ENCODE data around the gene TRPV4.
A peak's percentile ranks its signal among the peaks of the same experiment; 100 is the strongest.

The TRPV4 gene

DNA sequence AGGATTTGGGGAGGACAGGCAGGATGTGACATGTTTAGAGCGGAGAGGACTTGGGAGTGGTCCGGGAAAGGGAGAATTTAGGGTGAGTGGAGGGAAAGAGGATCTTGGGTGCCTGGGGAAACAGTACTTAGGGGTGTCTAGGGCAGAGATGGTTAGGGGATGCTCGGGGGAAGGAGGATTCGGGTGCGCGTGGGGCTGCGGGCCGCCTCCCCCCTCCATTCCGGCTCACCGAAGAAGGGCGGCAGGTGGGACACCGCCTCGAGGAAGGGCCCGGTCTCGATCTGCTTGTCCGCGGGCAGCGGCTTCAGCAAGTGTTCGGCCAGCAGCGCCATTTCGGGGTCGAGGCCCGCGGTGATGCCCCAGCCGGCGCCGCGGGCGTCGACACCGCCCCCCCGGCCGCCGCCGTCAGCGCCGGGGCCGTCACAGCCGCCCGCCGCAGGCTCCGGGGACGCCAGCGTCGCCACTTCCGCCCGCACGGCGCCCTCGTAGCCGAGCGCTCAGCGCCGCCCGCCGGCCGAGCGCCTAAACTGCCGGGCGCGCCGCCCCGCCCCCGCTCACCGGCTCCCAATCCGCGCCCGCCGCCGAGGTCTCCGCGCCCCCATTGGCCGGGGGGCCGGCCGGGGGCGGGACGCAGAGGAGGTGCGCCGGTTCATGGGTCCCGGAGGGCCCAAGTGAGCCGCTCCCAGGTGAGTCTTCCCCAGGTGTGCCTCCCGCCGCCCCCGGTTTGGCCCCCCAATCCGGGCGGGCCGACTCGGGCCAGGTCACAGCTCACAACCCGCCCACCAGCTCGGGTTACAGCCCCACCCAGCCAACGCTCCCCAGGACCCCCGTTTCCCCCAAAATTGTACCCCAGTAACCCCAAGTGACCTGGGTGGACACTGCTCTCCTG is 47.1 kb upstream of the TRPV4 start, which contains the start of gene GLTP (continued):
- TF ChIP-seq, protein P1, sequence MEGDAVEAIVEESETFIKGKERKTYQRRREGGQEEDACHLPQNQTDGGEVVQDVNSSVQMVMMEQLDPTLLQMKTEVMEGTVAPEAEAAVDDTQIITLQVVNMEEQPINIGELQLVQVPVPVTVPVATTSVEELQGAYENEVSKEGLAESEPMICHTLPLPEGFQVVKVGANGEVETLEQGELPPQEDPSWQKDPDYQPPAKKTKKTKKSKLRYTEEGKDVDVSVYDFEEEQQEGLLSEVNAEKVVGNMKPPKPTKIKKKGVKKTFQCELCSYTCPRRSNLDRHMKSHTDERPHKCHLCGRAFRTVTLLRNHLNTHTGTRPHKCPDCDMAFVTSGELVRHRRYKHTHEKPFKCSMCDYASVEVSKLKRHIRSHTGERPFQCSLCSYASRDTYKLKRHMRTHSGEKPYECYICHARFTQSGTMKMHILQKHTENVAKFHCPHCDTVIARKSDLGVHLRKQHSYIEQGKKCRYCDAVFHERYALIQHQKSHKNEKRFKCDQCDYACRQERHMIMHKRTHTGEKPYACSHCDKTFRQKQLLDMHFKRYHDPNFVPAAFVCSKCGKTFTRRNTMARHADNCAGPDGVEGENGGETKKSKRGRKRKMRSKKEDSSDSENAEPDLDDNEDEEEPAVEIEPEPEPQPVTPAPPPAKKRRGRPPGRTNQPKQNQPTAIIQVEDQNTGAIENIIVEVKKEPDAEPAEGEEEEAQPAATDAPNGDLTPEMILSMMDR (tag by site-specific recombination; IDR thresholded peaks at IDR 0.05): peak; percentile 62
- no peak for TF ChIP-seq ZNF19 (tag by site-specific recombination; IDR thresholded peaks at IDR 0.05; ENCODE audit: low read depth)
- no peak for TF ChIP-seq ZNF521 (tag by site-specific recombination; IDR thresholded peaks at IDR 0.05)
- TF ChIP-seq, protein P2, sequence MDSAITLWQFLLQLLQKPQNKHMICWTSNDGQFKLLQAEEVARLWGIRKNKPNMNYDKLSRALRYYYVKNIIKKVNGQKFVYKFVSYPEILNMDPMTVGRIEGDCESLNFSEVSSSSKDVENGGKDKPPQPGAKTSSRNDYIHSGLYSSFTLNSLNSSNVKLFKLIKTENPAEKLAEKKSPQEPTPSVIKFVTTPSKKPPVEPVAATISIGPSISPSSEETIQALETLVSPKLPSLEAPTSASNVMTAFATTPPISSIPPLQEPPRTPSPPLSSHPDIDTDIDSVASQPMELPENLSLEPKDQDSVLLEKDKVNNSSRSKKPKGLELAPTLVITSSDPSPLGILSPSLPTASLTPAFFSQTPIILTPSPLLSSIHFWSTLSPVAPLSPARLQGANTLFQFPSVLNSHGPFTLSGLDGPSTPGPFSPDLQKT (IDR thresholded peaks at IDR 0.05; ENCODE audit: borderline replicate concordance, low read depth, low read length): peak; percentile 51; the same call in 1 of the 2 replicates
- TF ChIP-seq, protein P3, sequence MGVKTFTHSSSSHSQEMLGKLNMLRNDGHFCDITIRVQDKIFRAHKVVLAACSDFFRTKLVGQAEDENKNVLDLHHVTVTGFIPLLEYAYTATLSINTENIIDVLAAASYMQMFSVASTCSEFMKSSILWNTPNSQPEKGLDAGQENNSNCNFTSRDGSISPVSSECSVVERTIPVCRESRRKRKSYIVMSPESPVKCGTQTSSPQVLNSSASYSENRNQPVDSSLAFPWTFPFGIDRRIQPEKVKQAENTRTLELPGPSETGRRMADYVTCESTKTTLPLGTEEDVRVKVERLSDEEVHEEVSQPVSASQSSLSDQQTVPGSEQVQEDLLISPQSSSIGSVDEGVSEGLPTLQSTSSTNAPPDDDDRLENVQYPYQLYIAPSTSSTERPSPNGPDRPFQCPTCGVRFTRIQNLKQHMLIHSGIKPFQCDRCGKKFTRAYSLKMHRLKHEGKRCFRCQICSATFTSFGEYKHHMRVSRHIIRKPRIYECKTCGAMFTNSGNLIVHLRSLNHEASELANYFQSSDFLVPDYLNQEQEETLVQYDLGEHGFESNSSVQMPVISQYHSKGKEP (tag by site-specific recombination; IDR thresholded peaks at IDR 0.05): no peak
- no peak for TF ChIP-seq ZNF530 (tag by site-specific recombination; IDR thresholded peaks at IDR 0.05; ENCODE audit: low read depth)
- TF ChIP-seq ZNF423 (tag by site-specific recombination; IDR thresholded peaks at IDR 0.05): no peak
- TF ChIP-seq ZNF202 (tag by site-specific recombination; IDR thresholded peaks at IDR 0.05; ENCODE audit: borderline replicate concordance): no peak
- no peak for TF ChIP-seq ZNF747 (tag by site-specific recombination; IDR thresholded peaks at IDR 0.05)
- no peak for TF ChIP-seq SALL2 (tag by site-specific recombination; IDR thresholded peaks at IDR 0.05; ENCODE audit: borderline replicate concordance)
- no peak for TF ChIP-seq ZNF302 (tag by site-specific recombination; IDR thresholded peaks at IDR 0.05; ENCODE audit: low read depth)
- TF ChIP-seq ZNF350 (tag by site-specific recombination; IDR thresholded peaks at IDR 0.05): no peak
- no peak for TF ChIP-seq ZNF23 (tag by site-specific recombination; IDR thresholded peaks at IDR 0.05; ENCODE audit: borderline replicate concordance)
- TF ChIP-seq YY2 (tag by site-specific recombination; IDR thresholded peaks at IDR 0.05): 0 out of 2 replicates have a peak, but pooled peaks have one; percentile 55
- no peak for TF ChIP-seq ZNF248 (tag by site-specific recombination; IDR thresholded peaks at IDR 0.05)
- TF ChIP-seq ZNF660 (tag by site-specific recombination; IDR thresholded peaks at IDR 0.05): peak; percentile 53; the same call in 1 of the 2 replicates
- no peak for TF ChIP-seq ZNF558 (tag by site-specific recombination; IDR thresholded peaks at IDR 0.05)
- no peak for TF ChIP-seq SCRT2 (tag by site-specific recombination; IDR thresholded peaks at IDR 0.05)
- TF ChIP-seq ZNF555 (tag by site-specific recombination; conservative IDR thresholded peaks at IDR 0.05): no peak
- TF ChIP-seq IKZF3 (tag by site-specific recombination; IDR thresholded peaks at IDR 0.05): no peak
- no peak for TF ChIP-seq ZNF585B (tag by site-specific recombination; IDR thresholded peaks at IDR 0.05)
- TF ChIP-seq, protein P4, sequence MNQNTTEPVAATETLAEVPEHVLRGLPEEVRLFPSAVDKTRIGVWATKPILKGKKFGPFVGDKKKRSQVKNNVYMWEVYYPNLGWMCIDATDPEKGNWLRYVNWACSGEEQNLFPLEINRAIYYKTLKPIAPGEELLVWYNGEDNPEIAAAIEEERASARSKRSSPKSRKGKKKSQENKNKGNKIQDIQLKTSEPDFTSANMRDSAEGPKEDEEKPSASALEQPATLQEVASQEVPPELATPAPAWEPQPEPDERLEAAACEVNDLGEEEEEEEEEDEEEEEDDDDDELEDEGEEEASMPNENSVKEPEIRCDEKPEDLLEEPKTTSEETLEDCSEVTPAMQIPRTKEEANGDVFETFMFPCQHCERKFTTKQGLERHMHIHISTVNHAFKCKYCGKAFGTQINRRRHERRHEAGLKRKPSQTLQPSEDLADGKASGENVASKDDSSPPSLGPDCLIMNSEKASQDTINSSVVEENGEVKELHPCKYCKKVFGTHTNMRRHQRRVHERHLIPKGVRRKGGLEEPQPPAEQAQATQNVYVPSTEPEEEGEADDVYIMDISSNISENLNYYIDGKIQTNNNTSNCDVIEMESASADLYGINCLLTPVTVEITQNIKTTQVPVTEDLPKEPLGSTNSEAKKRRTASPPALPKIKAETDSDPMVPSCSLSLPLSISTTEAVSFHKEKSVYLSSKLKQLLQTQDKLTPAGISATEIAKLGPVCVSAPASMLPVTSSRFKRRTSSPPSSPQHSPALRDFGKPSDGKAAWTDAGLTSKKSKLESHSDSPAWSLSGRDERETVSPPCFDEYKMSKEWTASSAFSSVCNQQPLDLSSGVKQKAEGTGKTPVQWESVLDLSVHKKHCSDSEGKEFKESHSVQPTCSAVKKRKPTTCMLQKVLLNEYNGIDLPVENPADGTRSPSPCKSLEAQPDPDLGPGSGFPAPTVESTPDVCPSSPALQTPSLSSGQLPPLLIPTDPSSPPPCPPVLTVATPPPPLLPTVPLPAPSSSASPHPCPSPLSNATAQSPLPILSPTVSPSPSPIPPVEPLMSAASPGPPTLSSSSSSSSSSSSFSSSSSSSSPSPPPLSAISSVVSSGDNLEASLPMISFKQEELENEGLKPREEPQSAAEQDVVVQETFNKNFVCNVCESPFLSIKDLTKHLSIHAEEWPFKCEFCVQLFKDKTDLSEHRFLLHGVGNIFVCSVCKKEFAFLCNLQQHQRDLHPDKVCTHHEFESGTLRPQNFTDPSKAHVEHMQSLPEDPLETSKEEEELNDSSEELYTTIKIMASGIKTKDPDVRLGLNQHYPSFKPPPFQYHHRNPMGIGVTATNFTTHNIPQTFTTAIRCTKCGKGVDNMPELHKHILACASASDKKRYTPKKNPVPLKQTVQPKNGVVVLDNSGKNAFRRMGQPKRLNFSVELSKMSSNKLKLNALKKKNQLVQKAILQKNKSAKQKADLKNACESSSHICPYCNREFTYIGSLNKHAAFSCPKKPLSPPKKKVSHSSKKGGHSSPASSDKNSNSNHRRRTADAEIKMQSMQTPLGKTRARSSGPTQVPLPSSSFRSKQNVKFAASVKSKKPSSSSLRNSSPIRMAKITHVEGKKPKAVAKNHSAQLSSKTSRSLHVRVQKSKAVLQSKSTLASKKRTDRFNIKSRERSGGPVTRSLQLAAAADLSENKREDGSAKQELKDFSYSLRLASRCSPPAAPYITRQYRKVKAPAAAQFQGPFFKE (tag by site-specific recombination; IDR thresholded peaks at IDR 0.05; ENCODE audit: borderline replicate concordance): no peak
- 0 out of 2 replicates have a peak, but pooled peaks have one; percentile 16 for TF ChIP-seq GLIS1 (tag by site-specific recombination; IDR thresholded peaks at IDR 0.05)
- no peak for TF ChIP-seq ZNF571 (tag by site-specific recombination; IDR thresholded peaks at IDR 0.05)
- TF ChIP-seq, protein P5, sequence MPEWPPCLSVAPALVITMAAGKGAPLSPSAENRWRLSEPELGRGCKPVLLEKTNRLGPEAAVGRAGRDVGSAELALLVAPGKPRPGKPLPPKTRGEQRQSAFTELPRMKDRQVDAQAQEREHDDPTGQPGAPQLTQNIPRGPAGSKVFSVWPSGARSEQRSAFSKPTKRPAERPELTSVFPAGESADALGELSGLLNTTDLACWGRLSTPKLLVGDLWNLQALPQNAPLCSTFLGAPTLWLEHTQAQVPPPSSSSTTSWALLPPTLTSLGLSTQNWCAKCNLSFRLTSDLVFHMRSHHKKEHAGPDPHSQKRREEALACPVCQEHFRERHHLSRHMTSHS (tag by site-specific recombination; IDR thresholded peaks at IDR 0.05): no peak
- TF ChIP-seq ZNF473 (tag by site-specific recombination; IDR thresholded peaks at IDR 0.05): no peak
- TF ChIP-seq ZNF223 (tag by site-specific recombination; IDR thresholded peaks at IDR 0.05): no peak
- TF ChIP-seq ZNF324 (tag by site-specific recombination; IDR thresholded peaks at IDR 0.05): 0 out of 2 replicates have a peak, but pooled peaks have one; percentile 64
- peak; percentile 34; the same call in 1 of the 2 replicates for TF ChIP-seq ZNF157 (tag by site-specific recombination; IDR thresholded peaks at IDR 0.05)
